Calu3 (cell line): ENCODE data around the gene SYTL2. TPM values are rescaled to one million over a fixed set of nuclear protein-coding genes. Genes with fewer than 3 reads are reported as not detected.

ENCODE experiments used
- BruUV-seq: library from RNA; stranded (reverse); fragments of 400-500 nt; replicated peaks from 2 replicates; lab custom pipeline; 2021; lab: Mats Ljungman, UMichigan
- CTCF ChIA-PET: fragments of 300-600 bp; sonication (Branson Sonifier 250); formaldehyde crosslinking; loops from one replicate; lab custom pipeline; 2022; ENCODE audit warnings: antibody characterized with exemption; lab: Charles Lee
- DNase-seq: peaks from one replicate; pipeline ENCODE4 v3.0.0; 2022
- H3K27ac Mint-ChIP-seq: one replicate; pipeline ENCODE4 v1.8.0; 2022; ENCODE audit warnings: mixed read lengths; ENCODE audit not compliant: unreplicated experiment
- H3K27me3 Mint-ChIP-seq: one replicate; pipeline ENCODE4 v1.8.0; 2022; ENCODE audit warnings: mixed read lengths; ENCODE audit not compliant: unreplicated experiment
- H3K36me3 Mint-ChIP-seq: one replicate; pipeline ENCODE4 v1.8.0; 2022; ENCODE audit warnings: mild to moderate bottlenecking, moderate library complexity, mixed read lengths; ENCODE audit not compliant: insufficient read depth, unreplicated experiment
- H3K4me1 Mint-ChIP-seq: one replicate; pipeline ENCODE4 v1.8.0; 2022; ENCODE audit warnings: mild to moderate bottlenecking, low read depth, mixed read lengths; ENCODE audit not compliant: unreplicated experiment
- H3K4me3 Mint-ChIP-seq: one replicate; pipeline ENCODE4 v1.8.0; 2022; ENCODE audit warnings: mild to moderate bottlenecking, low read depth, moderate library complexity, mixed read lengths; ENCODE audit not compliant: unreplicated experiment
- H3K9me3 Mint-ChIP-seq: one replicate; pipeline ENCODE4 v1.8.0; 2022; ENCODE audit warnings: low read depth, mixed read lengths; ENCODE audit not compliant: unreplicated experiment
- CTCF ChIP-seq: fragments of 200-600 bp; IDR thresholded peaks from one replicate; pipeline ENCODE4 v1.8.0; 2022; ENCODE audit warnings: antibody characterized with exemption; ENCODE audit not compliant: unreplicated experiment
- intact Hi-C: fragments of 100-400 bp; cut with micrococcal nuclease; formaldehyde crosslinking; loops from one replicate; pipeline ENCODE4 v1.10.0; 2022; ENCODE audit not compliant: unreplicated experiment
- total RNA-seq: library from RNA; stranded (reverse); gene quantifications from 2 replicates; pipeline ENCODE4 v1.2.3, GENCODE V29; 2022

SYTL2 gene
- total RNA-seq, 1 experiment from 2014 or later: 10.6 TPM

- Mint-ChIP-seq H3K27me3 (no peaks in the 10 kb centered on the region), H3K9me3 (no peaks in the 10 kb centered on the region), H3K36me3 (no peaks in the 10 kb centered on the region), H3K4me1 (no peaks in the 10 kb centered on the region), H3K4me3 (no peak overlapping the region), H3K27ac (no peak overlapping the region)
- no TSS peak for BruUV-seq
- no peak for TF ChIP-seq CTCF
- DNase-seq: no peak
- CTCF ChIA-PET: interaction anchor here (0.8 kb wide), 1 partner anchor 8 kb away, joined by 3 read pairs; no protein-coding TSS in a partner anchor
- intact Hi-C loops: no loop called here
Measured at GRCh38 chr11:85710917-85711316, 100.0 kb downstream of the SYTL2 start.

- H3K9me3 Mint-ChIP-seq: no peaks in the 10 kb centered on the region
Measured at GRCh38 chr11:85709941-85710702, 100.8 kb downstream of the SYTL2 start.

GRCh38 chr11:85705800-85706199, 105.1 kb downstream of the SYTL2 start:
- no peak for DNase-seq
- no peaks in the 10 kb centered on the region for H3K4me1 Mint-ChIP-seq
- intact Hi-C loops: no loop called here
- no peak overlapping the region for H3K27ac Mint-ChIP-seq
- CTCF ChIA-PET: no interaction called here
- H3K4me3 Mint-ChIP-seq: no peak overlapping the region
- H3K9me3 Mint-ChIP-seq: no peaks in the 10 kb centered on the region
- no TSS peak for BruUV-seq
- H3K27me3 Mint-ChIP-seq: no peaks in the 10 kb centered on the region
- no peaks in the 10 kb centered on the region for H3K36me3 Mint-ChIP-seq
- no peak for TF ChIP-seq CTCF

More at GRCh38 chr11:85709941-85710702, 100.8 kb downstream of the SYTL2 start:
- no peak for DNase-seq
- intact Hi-C loops: no loop called here
- Mint-ChIP-seq H3K36me3 (no peaks in the 10 kb centered on the region), H3K4me1 (no peaks in the 10 kb centered on the region), H3K4me3 (no peak overlapping the region), H3K27ac (no peak overlapping the region), H3K27me3 (no peaks in the 10 kb centered on the region)
- BruUV-seq: no TSS peak
- TF ChIP-seq CTCF: no peak
- CTCF ChIA-PET: interaction anchor here (0.8 kb wide), 1 partner anchor 9 kb away, joined by 3 read pairs; no protein-coding TSS in a partner anchor

GRCh38 chr11:85704967-85705366, 106.0 kb downstream of the SYTL2 start:
- no peak for TF ChIP-seq CTCF
- intact Hi-C loops: no loop called here
- H3K27ac Mint-ChIP-seq: no peak overlapping the region
- no peak for DNase-seq
- no peaks in the 10 kb centered on the region for H3K9me3 Mint-ChIP-seq
- CTCF ChIA-PET: no interaction called here
- H3K4me3 Mint-ChIP-seq: no peak overlapping the region
- no TSS peak for BruUV-seq
- H3K27me3 Mint-ChIP-seq: no peaks in the 10 kb centered on the region
- H3K36me3 Mint-ChIP-seq: no peaks in the 10 kb centered on the region
- H3K4me1 Mint-ChIP-seq: peaks cover 2% of the 10 kb centered on the region
